ENCODE measurements around the gene METRNL. TPM values are rescaled to one million over a fixed set of nuclear protein-coding genes. Genes with fewer than 3 reads are reported as not detected.

METRNL gene
- total RNA-seq, 2 donors from 2014 or later, result 141 to 180 TPM

DNA sequence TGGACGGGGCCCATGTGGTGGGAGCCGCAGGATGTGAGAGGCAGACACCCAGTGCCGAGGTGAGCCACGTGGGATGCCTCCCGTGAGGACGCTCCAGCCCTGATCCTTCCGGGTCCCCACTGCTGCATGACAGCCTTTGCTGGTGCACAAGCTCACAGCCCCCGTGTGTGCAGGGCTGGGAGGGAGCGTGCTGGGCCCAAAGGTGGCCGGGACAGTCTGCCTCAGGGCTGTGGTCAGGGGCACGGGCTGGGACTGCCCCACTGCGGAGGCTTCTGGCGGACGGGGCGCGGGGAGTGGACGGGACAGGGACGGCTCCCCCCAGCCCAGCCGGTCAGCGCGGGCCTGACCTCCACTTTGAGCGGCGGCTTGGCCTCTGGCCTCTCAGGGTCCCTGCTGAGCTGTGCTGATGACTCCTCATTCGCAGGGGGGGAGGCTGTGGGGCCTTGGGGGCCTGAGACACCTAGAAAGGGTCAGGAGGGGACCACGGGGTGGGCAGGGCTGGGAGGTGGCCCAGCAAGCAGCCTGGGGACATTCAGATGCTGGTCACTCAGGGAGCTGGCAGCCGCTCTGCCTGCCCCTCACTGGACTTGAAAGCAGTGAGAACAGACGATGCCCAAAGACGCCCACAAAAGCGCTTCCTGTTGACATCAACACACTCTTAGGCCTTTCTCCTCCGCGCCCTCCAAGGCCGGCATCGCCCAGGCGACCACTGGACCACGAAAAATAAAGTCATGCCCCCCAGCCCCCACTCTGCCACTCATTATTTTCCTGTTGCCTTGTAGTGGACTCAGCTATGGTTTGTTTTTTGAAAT, 9.3 kb upstream of the METRNL start:
- DNase-seq (ENCODE audit: low spot score) (no peak), ATAC-seq (ENCODE audit: insufficient number of reproducible peaks, low FRiP score, low read depth) (peak; percentile 13)
- H3K4me3 ChIP-seq, result no peak overlapping the region
- H3K27ac ChIP-seq, result no peak overlapping the region
- H3K9me3 ChIP-seq, result no peaks in the 10 kb centered on the region
- no peaks in the 10 kb centered on the region for H3K4me1 ChIP-seq (ENCODE audit: control insufficient read depth in 1 of 2, low read depth in 2 of 2)
- H3K27me3 ChIP-seq (replicated peaks; ENCODE audit: insufficient read depth), result no peaks in the 10 kb centered on the region
- no peaks in the 10 kb centered on the region for H3K36me3 ChIP-seq
- TF ChIP-seq, protein P1, sequence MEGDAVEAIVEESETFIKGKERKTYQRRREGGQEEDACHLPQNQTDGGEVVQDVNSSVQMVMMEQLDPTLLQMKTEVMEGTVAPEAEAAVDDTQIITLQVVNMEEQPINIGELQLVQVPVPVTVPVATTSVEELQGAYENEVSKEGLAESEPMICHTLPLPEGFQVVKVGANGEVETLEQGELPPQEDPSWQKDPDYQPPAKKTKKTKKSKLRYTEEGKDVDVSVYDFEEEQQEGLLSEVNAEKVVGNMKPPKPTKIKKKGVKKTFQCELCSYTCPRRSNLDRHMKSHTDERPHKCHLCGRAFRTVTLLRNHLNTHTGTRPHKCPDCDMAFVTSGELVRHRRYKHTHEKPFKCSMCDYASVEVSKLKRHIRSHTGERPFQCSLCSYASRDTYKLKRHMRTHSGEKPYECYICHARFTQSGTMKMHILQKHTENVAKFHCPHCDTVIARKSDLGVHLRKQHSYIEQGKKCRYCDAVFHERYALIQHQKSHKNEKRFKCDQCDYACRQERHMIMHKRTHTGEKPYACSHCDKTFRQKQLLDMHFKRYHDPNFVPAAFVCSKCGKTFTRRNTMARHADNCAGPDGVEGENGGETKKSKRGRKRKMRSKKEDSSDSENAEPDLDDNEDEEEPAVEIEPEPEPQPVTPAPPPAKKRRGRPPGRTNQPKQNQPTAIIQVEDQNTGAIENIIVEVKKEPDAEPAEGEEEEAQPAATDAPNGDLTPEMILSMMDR (IDR thresholded peaks at IDR 0.05), result no peak

DNA sequence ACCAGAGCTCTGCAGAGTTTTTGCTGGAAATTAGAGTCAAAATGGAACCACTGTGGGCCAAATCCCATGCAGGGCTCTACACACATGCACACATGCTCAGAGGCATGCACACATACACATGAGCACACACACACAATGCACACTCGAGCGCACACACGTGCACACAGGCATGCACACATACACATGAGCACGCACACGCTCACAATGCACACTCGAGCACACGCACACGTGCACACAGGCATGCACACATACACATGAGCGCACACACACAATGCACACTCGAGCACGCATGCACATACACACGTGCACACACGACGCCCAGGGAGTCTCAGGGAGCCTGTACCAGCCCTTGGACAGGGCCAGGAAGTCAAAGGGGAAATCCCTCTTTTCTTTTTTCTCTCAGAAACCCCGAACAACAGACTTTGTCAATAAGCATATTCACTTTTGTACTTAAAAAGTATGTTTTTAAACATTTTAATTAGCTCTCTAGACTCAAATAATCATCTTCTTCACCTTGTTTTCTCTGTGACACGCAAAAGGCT, 8.5 kb upstream of the METRNL start:
- ATAC-seq (ENCODE audit: insufficient number of reproducible peaks, low FRiP score, low read depth), result no peak
- TF ChIP-seq, protein P1 (IDR thresholded peaks at IDR 0.05), result no peak
- Histone ChIP-seq H3K27ac (no peak overlapping the region), H3K36me3 (no peaks in the 10 kb centered on the region), H3K9me3 (no peaks in the 10 kb centered on the region), H3K27me3 (replicated peaks; ENCODE audit: insufficient read depth) (no peaks in the 10 kb centered on the region), H3K4me3 (no peak overlapping the region), H3K4me1 (ENCODE audit: control insufficient read depth in 1 of 2, low read depth in 2 of 2) (no peaks in the 10 kb centered on the region)
- no peak for DNase-seq (ENCODE audit: low spot score)

DNA sequence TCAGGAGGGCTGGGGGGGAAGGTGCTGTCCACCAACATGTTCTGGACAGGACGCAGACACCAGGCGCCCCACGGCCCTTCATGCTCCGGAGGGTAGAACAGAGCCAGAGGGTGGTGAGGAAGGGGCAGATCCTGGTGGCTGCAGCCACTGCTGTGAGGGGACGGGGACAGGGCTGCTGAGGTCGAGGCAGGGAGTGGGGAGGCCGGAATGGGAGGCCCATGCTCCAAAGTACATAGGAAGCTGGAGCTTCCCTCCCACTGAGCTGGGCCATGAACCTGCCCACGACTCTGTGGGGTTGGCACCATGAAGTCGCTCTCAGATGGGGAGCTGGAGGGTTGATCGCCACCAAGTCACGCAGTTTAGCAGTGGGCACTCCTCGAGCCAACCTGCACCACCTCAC, 8.0 kb upstream of the METRNL start:
- Histone ChIP-seq H3K9me3 (no peaks in the 10 kb centered on the region), H3K36me3 (no peaks in the 10 kb centered on the region), H3K4me3 (no peak overlapping the region), H3K27me3 (replicated peaks; ENCODE audit: insufficient read depth) (no peaks in the 10 kb centered on the region), H3K27ac (no peak overlapping the region), H3K4me1 (ENCODE audit: control insufficient read depth in 1 of 2, low read depth in 2 of 2) (no peaks in the 10 kb centered on the region)
- TF ChIP-seq, protein P1 (IDR thresholded peaks at IDR 0.05), result no peak
- no peak for ATAC-seq (ENCODE audit: insufficient number of reproducible peaks, low FRiP score, low read depth)
- DNase-seq (ENCODE audit: low spot score), result no peak

DNA sequence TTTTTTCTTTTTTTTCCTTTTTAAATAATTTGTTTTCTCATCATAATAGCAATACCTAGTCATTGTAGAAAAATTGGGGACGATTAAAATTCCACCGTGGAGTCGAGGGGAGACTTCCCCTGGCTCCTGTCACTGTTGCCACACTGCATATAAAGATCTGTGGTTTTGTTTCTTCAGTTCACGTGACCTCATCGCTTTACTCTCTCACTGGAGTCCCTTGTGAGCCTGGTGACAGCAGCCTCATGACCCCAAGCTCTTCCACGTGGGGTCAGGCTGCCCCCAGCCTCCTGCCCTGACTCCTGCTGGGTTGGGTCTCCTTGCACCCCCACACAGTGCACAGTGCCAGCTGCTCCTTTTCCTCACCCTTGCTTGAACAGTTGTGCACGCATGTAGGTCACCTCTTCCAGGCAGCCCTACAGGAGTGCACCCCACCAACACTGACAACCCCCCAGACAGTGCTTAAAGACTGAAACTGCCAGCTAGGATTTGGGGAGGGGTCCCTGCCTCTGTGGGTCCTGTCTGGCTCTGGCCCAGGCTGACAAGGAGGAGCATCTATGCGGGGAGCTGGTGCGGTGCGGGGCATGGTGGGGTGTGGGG, 7.3 kb upstream of the METRNL start:
- Histone ChIP-seq H3K4me1 (ENCODE audit: control insufficient read depth in 1 of 2, low read depth in 2 of 2) (peaks cover 0 to 2% of the 10 kb centered on the region in 2 donors), H3K9me3 (no peaks in the 10 kb centered on the region), H3K4me3 (no peak overlapping the region), H3K36me3 (no peaks in the 10 kb centered on the region), H3K27ac (no peak overlapping the region), H3K27me3 (replicated peaks; ENCODE audit: insufficient read depth) (no peaks in the 10 kb centered on the region)
- TF ChIP-seq, protein P1 (IDR thresholded peaks at IDR 0.05), result no peak
- DNase-seq (ENCODE audit: low spot score) (no peak), ATAC-seq (ENCODE audit: insufficient number of reproducible peaks, low FRiP score, low read depth) (no peak)

DNA sequence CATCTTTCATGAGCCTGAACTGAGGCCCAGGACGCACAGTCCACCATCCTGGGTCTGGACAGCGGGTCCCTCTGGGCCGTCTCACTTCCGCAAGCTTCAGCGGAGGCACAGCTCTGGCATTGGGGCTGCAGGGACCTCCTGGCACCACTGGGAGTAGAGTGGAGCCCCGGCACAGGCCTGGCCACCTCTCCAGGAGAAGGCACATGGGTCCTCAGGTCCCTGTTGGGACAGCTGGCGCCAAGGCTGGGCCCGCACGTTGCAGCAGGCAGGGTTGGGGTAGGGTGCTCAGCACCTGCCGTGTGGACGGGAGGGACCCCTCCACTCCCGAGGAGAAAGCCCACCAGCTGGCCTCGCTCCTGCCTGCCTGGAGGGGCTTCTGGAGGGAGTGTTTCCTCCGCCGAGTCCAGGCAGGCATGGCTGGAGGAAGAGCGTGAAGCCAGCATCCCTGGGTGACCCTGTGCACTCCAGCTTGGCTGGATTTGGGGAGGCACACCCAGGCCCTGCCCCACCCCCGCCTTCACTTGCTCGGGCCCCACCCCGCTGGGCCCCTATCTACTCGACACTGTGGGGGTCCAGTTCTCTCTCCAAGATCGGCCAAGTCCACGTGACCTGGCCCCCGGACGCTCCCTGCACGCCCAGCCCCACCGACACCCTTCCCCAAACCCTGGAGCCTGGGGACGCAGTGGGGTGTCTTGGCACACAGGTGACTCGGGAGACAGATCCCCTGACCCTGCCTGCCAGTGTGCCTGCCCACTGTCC, 6.6 kb upstream of the METRNL start:
- DNase-seq (ENCODE audit: low spot score) (no peak), ATAC-seq (ENCODE audit: insufficient number of reproducible peaks, low FRiP score, low read depth) (no peak)
- Histone ChIP-seq H3K4me1 (ENCODE audit: control insufficient read depth in 1 of 2, low read depth in 2 of 2) (peaks cover 0 to 9% of the 10 kb centered on the region in 2 donors), H3K36me3 (no peaks in the 10 kb centered on the region), H3K4me3 (no peak overlapping the region), H3K27ac (no peak overlapping the region), H3K9me3 (no peaks in the 10 kb centered on the region), H3K27me3 (replicated peaks; ENCODE audit: insufficient read depth) (no peaks in the 10 kb centered on the region)
- TF ChIP-seq, protein P1 (IDR thresholded peaks at IDR 0.05), result no peak

All from thoracic aorta (tissue), 2 donors.